NT2/D1 (cell line): Measurements from ENCODE around the gene CCN6.

Experiments
- DNase-seq: peaks from one replicate; pipeline ENCODE4 v3.0.0-alpha.2; 2011; ENCODE audit warnings: low read depth, low spot score
- H3K27me3 ChIP-seq: 2 replicates; pipeline ENCODE4 v1.6.0; 2011; ENCODE audit warnings: mild to moderate bottlenecking; ENCODE audit not compliant: insufficient read length, insufficient read depth
- H3K36me3 ChIP-seq: 2 replicates; pipeline ENCODE4 v1.6.1; 2011; ENCODE audit warnings: mild to moderate bottlenecking, low read length, mixed read lengths; ENCODE audit not compliant: insufficient read depth, insufficient read length
- H3K4me1 ChIP-seq: 2 replicates; pipeline ENCODE4 v1.5.1; 2011; ENCODE audit not compliant: insufficient read depth, insufficient read length
- H3K4me3 ChIP-seq: 2 replicates; pipeline ENCODE4 v1.5.1; 2011; ENCODE audit warnings: low read depth; ENCODE audit not compliant: insufficient read length
- H3K9ac ChIP-seq: 2 replicates; pipeline ENCODE4 v1.6.0; 2011; ENCODE audit warnings: low read depth; ENCODE audit not compliant: insufficient read length
- H3K9me3 ChIP-seq: 2 replicates; pipeline ENCODE4 v1.5.1; 2011; ENCODE audit warnings: mild to moderate bottlenecking, low read length; ENCODE audit not compliant: insufficient read depth
- SUZ12 ChIP-seq: IDR thresholded peaks from 2 replicates; pipeline ENCODE4 v1.6.1; 2011; ENCODE audit not compliant: insufficient read length, insufficient read depth; ENCODE audit errors: extremely low read depth
- YY1 ChIP-seq: IDR thresholded peaks from 2 replicates; pipeline ENCODE4 v1.6.1; 2011; ENCODE audit not compliant: insufficient read length, insufficient read depth
- ZNF274 ChIP-seq: IDR thresholded peaks from 2 replicates; pipeline ENCODE4 v1.6.1; 2011; ENCODE audit warnings: mild to moderate bottlenecking, low read depth, low read length

Gene CCN6

GRCh38 chr6:112036088-112036637 is 17.7 kb upstream of the CCN6 start:
- Histone ChIP-seq H3K27me3 (no peaks in the 10 kb centered on the region), H3K4me3 (no peak overlapping the region), H3K36me3 (no peaks in the 10 kb centered on the region), H3K9ac (no peak overlapping the region), H3K4me1 (no peaks in the 10 kb centered on the region), H3K9me3 (no peaks in the 10 kb centered on the region)
- TF ChIP-seq SUZ12 = no peak
- no peak for TF ChIP-seq ZNF274
- TF ChIP-seq YY1 = no peak
- DNase-seq = no peak

GRCh38 chr6:112037783-112038216 is 16.1 kb upstream of the CCN6 start:
- no peaks in the 10 kb centered on the region for H3K27me3 ChIP-seq
- H3K9ac ChIP-seq = no peak overlapping the region
- no peaks in the 10 kb centered on the region for H3K4me1 ChIP-seq
- H3K9me3 ChIP-seq = no peaks in the 10 kb centered on the region
- H3K36me3 ChIP-seq = no peaks in the 10 kb centered on the region
- H3K4me3 ChIP-seq = no peak overlapping the region
- DNase-seq = no peak
- TF ChIP-seq YY1 = no peak
- no peak for TF ChIP-seq ZNF274
- TF ChIP-seq SUZ12 = no peak

DNA sequence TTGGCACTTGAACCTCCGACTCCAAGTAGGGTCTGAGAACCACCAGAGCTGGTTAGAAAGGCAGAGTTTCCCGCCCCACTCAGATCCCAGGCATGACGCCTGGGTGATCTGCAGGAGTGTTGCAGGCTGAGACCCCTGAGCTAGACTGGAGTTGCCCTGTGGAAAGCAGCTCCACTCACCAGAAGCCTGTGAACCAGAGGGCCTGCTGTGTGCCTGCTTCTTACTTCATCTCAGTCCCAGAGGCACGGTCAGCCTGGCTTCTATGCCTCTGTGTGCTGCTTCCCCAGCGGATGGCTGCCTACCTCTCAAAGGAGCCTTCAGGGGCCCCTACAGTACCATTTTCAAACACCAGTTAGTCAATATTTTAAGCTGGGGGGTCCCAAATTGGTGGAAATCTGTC is 15.6 kb upstream of the CCN6 start:
- Histone ChIP-seq H3K27me3 (no peaks in the 10 kb centered on the region), H3K4me3 (no peak overlapping the region), H3K9ac (no peak overlapping the region), H3K4me1 (no peaks in the 10 kb centered on the region), H3K36me3 (no peaks in the 10 kb centered on the region), H3K9me3 (no peaks in the 10 kb centered on the region)
- TF ChIP-seq YY1 (no peak), ZNF274 (no peak), SUZ12 (no peak)
- no peak for DNase-seq

GRCh38 chr6:112038756-112039430 is 15.0 kb upstream of the CCN6 start:
- no peak for DNase-seq
- H3K27me3 ChIP-seq = no peaks in the 10 kb centered on the region
- H3K4me3 ChIP-seq = no peak overlapping the region
- H3K9ac ChIP-seq = no peak overlapping the region
- TF ChIP-seq ZNF274 (no peak), SUZ12 (no peak), YY1 (no peak)
- H3K4me1 ChIP-seq = no peaks in the 10 kb centered on the region
- H3K36me3 ChIP-seq = no peaks in the 10 kb centered on the region
- no peaks in the 10 kb centered on the region for H3K9me3 ChIP-seq

- DNase-seq = no peak
- Histone ChIP-seq H3K36me3 (no peaks in the 10 kb centered on the region), H3K9me3 (no peaks in the 10 kb centered on the region), H3K27me3 (no peaks in the 10 kb centered on the region), H3K4me1 (no peaks in the 10 kb centered on the region), H3K9ac (no peak overlapping the region), H3K4me3 (no peak overlapping the region)
- TF ChIP-seq SUZ12 (no peak), ZNF274 (no peak), YY1 (no peak)
These were observed 14.5 kb upstream of the CCN6 start for GRCh38 chr6:112039431-112039770.

DNA sequence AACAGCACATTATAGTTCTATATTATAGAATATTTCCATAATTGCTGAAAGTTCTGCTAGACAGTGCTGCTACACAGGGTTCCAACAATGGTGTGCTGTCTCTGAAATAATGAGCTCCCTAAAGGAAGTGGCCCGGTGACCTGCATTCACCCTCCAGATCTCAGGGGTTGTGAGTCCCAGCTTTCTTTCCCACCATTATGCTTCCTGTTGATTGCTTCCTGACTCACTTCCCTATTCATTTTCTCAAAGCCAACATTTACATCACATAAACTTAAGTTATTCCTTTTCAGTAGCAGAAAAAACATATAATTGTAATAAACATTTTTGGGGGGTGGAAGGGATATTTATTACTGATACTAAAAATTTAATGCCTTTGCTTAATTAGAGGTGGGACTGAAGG is 12.9 kb upstream of the CCN6 start:
- no peaks in the 10 kb centered on the region for H3K4me1 ChIP-seq
- no peaks in the 10 kb centered on the region for H3K36me3 ChIP-seq
- no peak overlapping the region for H3K4me3 ChIP-seq
- DNase-seq = no peak
- no peak overlapping the region for H3K9ac ChIP-seq
- no peaks in the 10 kb centered on the region for H3K9me3 ChIP-seq
- H3K27me3 ChIP-seq = no peaks in the 10 kb centered on the region
- TF ChIP-seq ZNF274 (no peak), YY1 (no peak), SUZ12 (no peak)

DNA sequence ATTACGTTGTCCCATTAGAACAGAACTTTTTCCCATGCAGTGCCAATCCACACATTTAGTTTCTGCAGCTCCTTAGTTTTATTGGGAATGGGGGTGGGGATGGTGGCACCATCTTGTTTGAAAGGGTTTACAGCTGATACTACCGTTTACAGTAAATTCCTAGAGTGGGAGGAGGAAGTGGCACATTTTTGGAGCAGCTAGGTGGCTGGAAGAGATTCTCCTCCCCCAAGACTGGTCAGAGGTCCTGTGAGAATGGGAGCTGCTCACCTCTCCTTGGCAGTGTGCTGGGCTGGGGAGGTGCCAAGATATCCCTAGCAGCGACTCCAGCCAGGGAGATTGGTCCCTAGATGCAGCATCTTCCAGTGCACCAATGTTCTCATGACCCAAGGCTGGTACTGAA is 12.4 kb upstream of the CCN6 start:
- TF ChIP-seq SUZ12 (no peak), ZNF274 (no peak), YY1 (no peak)
- DNase-seq = no peak
- no peaks in the 10 kb centered on the region for H3K9me3 ChIP-seq
- H3K36me3 ChIP-seq = no peaks in the 10 kb centered on the region
- no peaks in the 10 kb centered on the region for H3K27me3 ChIP-seq
- no peak overlapping the region for H3K4me3 ChIP-seq
- no peak overlapping the region for H3K9ac ChIP-seq
- no peaks in the 10 kb centered on the region for H3K4me1 ChIP-seq
